ENCODE data around the gene PAMR1. TPM values are rescaled to one million over a fixed set of nuclear protein-coding genes. Genes with fewer than 3 reads are reported as not detected.

The PAMR1 gene
- total RNA-seq, 4 donors from 2014 or later = 2.6 to 15.6 (median 6.0) TPM

GRCh38 chr11:35424157-35424940 lies 101.1 kb downstream of the PAMR1 start:
- TF ChIP-seq CTCF (IDR thresholded peaks at IDR 0.05; ENCODE audit: low read depth) = no peak

DNA sequence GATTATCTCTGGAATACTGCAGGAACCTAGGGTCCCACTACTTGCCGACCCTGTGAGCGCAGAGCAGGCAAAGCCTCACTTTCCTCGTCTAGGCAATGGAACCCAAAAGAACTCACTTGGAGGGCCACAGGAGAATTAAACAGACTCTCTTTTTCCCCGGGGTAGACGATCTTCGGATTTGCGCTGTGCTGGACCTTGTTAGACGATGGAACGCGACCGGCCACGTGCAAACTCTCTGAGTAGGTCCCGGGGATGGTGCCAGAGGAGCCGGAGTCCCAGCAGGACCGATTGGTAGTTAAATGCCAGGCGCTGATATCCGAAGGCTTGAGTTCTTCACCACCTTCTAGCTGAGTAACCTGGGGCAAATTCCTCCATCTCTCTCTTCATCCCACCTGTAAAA lies 105.0 kb downstream of the PAMR1 start:
- no peak for TF ChIP-seq CTCF (IDR thresholded peaks at IDR 0.05; ENCODE audit: low read depth)

- no peak for TF ChIP-seq CTCF (IDR thresholded peaks at IDR 0.05; ENCODE audit: low read depth)
Observed at GRCh38 chr11:35419830-35420333, 105.5 kb downstream of the PAMR1 start.

GRCh38 chr11:35419184-35419829 lies 106.1 kb downstream of the PAMR1 start, which contains the start of gene SLC1A2:
TSS of gene SLC1A2 (minus strand) at chr11:35419558. CDS start at chr11:35418966, 592 bp downstream.
- TF ChIP-seq CTCF (IDR thresholded peaks at IDR 0.05; ENCODE audit: low read depth) = no peak

- no peak for TF ChIP-seq CTCF (IDR thresholded peaks at IDR 0.05; ENCODE audit: low read depth)
Observed at GRCh38 chr11:35418282-35419183, 106.9 kb downstream of the PAMR1 start.

GRCh38 chr11:35415487-35415886 lies 109.9 kb downstream of the PAMR1 start:
- no peak for TF ChIP-seq CTCF (IDR thresholded peaks at IDR 0.05; ENCODE audit: low read depth)
